22Rv1 (cell line): ENCODE data around the gene SPINT1.

Source experiments
- ZFX ChIP-seq: fragments of 450-650 bp; IDR thresholded peaks from 2 replicates; pipeline ENCODE4 v1.6.1; 2017; ENCODE audit warnings: antibody characterized with exemption, borderline replicate concordance
- TF ChIP-seq, protein P1 (sequence below): fragments of 450-650 bp; IDR thresholded peaks from 2 replicates; pipeline ENCODE4 v1.5.1; 2017; ENCODE audit warnings: mild to moderate bottlenecking

- TF ChIP-seq, protein P1, sequence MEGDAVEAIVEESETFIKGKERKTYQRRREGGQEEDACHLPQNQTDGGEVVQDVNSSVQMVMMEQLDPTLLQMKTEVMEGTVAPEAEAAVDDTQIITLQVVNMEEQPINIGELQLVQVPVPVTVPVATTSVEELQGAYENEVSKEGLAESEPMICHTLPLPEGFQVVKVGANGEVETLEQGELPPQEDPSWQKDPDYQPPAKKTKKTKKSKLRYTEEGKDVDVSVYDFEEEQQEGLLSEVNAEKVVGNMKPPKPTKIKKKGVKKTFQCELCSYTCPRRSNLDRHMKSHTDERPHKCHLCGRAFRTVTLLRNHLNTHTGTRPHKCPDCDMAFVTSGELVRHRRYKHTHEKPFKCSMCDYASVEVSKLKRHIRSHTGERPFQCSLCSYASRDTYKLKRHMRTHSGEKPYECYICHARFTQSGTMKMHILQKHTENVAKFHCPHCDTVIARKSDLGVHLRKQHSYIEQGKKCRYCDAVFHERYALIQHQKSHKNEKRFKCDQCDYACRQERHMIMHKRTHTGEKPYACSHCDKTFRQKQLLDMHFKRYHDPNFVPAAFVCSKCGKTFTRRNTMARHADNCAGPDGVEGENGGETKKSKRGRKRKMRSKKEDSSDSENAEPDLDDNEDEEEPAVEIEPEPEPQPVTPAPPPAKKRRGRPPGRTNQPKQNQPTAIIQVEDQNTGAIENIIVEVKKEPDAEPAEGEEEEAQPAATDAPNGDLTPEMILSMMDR: no peak
- no peak for TF ChIP-seq ZFX
These were observed 47.8 kb upstream of the SPINT1 start for GRCh38 chr15:40796041-40796440.
